ENCODE results near the gene POLH.

Gene POLH

GRCh38 chr6:43616725-43617472 lies 40.9 kb downstream of the POLH start:
- H3K4me3 ChIP-seq (ENCODE audit: low read depth, low read length), result no peak overlapping the region
- no peak for TF ChIP-seq CTCF (conservative IDR thresholded peaks at IDR 0.05; ENCODE audit: low read depth, low read length)
- no peak for DNase-seq (ENCODE audit: low read depth)

GRCh38 chr6:43621078-43621835 lies 45.3 kb downstream of the POLH start:
- TF ChIP-seq CTCF (conservative IDR thresholded peaks at IDR 0.05; ENCODE audit: low read depth, low read length), result no peak
- DNase-seq (ENCODE audit: low read depth), result no peak
- no peak overlapping the region for H3K4me3 ChIP-seq (ENCODE audit: low read depth, low read length)

- no peak overlapping the region for H3K4me3 ChIP-seq (ENCODE audit: low read depth, low read length)
- no peak for DNase-seq (ENCODE audit: low read depth)
- TF ChIP-seq CTCF (conservative IDR thresholded peaks at IDR 0.05; ENCODE audit: low read depth, low read length), result no peak
Measured at GRCh38 chr6:43621836-43622180, 45.8 kb downstream of the POLH start.

- H3K4me3 ChIP-seq (ENCODE audit: low read depth, low read length), result no peak overlapping the region
- DNase-seq (ENCODE audit: low read depth), result no peak
- no peak for TF ChIP-seq CTCF (conservative IDR thresholded peaks at IDR 0.05; ENCODE audit: low read depth, low read length)
Measured at GRCh38 chr6:43622541-43622940, 46.6 kb downstream of the POLH start.

GRCh38 chr6:43623880-43624785 lies 48.1 kb downstream of the POLH start:
- H3K4me3 ChIP-seq (ENCODE audit: low read depth, low read length), result no peak overlapping the region
- no peak for DNase-seq (ENCODE audit: low read depth)
- TF ChIP-seq CTCF (conservative IDR thresholded peaks at IDR 0.05; ENCODE audit: low read depth, low read length), result no peak

- no peak for DNase-seq (ENCODE audit: low read depth)
- TF ChIP-seq CTCF (conservative IDR thresholded peaks at IDR 0.05; ENCODE audit: low read depth, low read length), result no peak
- no peak overlapping the region for H3K4me3 ChIP-seq (ENCODE audit: low read depth, low read length)
Measured at GRCh38 chr6:43624786-43625288, 48.9 kb downstream of the POLH start.

Data from choroid plexus epithelial cell (primary cell).